ENCODE measurements around the gene TPPP3. TPM values are rescaled to one million over a fixed set of nuclear protein-coding genes. Genes with fewer than 3 reads are reported as not detected.
A peak's percentile ranks its signal among the peaks of the same experiment; 100 is the strongest.

TPPP3 gene
- total and polyA plus RNA-seq, 9 of the 15 experiments (the other 6 are each of a cell fraction or from before 2014, with no cell fraction given): 0.13 to 0.50 (median 0.36) TPM; not detected in 2

DNA sequence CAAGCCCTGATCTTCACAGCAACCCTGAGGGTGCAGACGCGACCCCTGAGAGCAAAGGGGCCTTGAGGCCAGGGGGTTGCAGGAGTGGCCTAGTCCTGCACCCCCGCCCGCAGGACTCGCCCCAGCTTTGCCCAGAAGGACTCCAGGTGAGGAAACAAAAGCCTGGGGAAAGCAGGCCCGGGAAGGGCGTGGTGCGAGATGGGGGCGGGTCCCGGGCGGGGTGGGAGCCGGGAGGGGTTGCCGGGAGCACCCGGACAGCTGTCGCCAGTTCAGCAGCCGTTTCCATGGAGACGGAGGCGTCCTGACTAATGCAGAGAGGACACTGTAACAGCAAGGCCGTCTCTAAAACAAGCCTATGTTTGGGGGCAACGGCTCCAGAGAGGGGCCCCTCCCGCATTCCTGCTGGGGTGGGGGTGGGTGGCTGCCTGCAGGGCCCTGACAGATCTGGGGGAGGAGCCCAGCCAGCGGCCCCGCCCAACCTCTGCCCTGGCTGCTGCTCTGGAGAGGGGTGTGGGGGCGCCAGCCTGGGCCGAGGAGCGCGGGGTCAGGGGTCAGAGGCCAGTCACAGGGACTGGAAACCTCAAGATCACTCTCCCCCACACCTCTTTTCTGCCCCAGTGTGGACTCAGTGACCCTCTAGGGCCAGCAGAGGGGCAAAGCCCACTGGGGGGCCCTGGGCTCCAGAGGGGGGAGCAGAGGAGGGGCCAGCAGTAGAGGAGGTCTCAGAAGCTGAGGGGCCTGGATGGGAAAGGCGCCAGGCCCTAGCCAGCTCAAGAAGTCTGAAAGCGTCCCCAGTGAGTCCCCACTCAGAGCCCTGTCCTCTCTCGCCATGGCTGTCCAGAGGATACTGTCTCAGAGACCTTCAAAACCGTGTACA lies 3.1 kb upstream of the TPPP3 start (continued):
- TF ChIP-seq, protein P1, sequence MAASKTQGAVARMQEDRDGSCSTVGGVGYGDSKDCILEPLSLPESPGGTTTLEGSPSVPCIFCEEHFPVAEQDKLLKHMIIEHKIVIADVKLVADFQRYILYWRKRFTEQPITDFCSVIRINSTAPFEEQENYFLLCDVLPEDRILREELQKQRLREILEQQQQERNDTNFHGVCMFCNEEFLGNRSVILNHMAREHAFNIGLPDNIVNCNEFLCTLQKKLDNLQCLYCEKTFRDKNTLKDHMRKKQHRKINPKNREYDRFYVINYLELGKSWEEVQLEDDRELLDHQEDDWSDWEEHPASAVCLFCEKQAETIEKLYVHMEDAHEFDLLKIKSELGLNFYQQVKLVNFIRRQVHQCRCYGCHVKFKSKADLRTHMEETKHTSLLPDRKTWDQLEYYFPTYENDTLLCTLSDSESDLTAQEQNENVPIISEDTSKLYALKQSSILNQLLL (CRISPR knock-in tag; IDR thresholded peaks at IDR 0.05; ENCODE audit: borderline replicate concordance): no peak
- peak; percentile 19; the same call in 1 of the 2 replicates for TF ChIP-seq CBFA2T3 (IDR thresholded peaks at IDR 0.05)
- peak; percentile 59 for TF ChIP-seq ZFX (CRISPR knock-in tag; IDR thresholded peaks at IDR 0.05)
- TF ChIP-seq CHD2 (IDR thresholded peaks at IDR 0.05; ENCODE audit: low read depth, low read length): peak; percentile 30
- TF ChIP-seq HOMEZ (CRISPR knock-in tag; IDR thresholded peaks at IDR 0.05): no peak
- no peak for TF ChIP-seq HMGXB4 (CRISPR knock-in tag; IDR thresholded peaks at IDR 0.05)
- TF ChIP-seq TRIM25 (IDR thresholded peaks at IDR 0.05; ENCODE audit: borderline replicate concordance): no peak
- no peak for TF ChIP-seq LARP7 (IDR thresholded peaks at IDR 0.05)
- TF ChIP-seq BMI1 (IDR thresholded peaks at IDR 0.05; ENCODE audit: low read length): peak; percentile 69
- peak in 1 of 2 experiments; percentile 58; a peak in 1 of 4 replicates for TF ChIP-seq HDAC1 (IDR thresholded peaks at IDR 0.05)
- no peak for TF ChIP-seq ZFP36 (IDR thresholded peaks at IDR 0.05; ENCODE audit: low read depth, low read length, partially characterized antibody)
- peak; percentile 68; the same call in 1 of the 2 replicates for TF ChIP-seq MYNN (IDR thresholded peaks at IDR 0.05)
- TF ChIP-seq MYNN (CRISPR knock-in tag; IDR thresholded peaks at IDR 0.05): no peak
- TF ChIP-seq, protein P2, sequence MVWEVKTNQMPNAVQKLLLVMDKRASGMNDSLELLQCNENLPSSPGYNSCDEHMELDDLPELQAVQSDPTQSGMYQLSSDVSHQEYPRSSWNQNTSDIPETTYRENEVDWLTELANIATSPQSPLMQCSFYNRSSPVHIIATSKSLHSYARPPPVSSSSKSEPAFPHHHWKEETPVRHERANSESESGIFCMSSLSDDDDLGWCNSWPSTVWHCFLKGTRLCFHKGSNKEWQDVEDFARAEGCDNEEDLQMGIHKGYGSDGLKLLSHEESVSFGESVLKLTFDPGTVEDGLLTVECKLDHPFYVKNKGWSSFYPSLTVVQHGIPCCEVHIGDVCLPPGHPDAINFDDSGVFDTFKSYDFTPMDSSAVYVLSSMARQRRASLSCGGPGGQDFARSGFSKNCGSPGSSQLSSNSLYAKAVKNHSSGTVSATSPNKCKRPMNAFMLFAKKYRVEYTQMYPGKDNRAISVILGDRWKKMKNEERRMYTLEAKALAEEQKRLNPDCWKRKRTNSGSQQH (CRISPR knock-in tag; IDR thresholded peaks at IDR 0.05): no peak
- no peak for TF ChIP-seq CSDE1 (IDR thresholded peaks at IDR 0.05)
- peak; percentile 72 for TF ChIP-seq EGR1 (conservative IDR thresholded peaks at IDR 0.05)
- TF ChIP-seq, protein P3, sequence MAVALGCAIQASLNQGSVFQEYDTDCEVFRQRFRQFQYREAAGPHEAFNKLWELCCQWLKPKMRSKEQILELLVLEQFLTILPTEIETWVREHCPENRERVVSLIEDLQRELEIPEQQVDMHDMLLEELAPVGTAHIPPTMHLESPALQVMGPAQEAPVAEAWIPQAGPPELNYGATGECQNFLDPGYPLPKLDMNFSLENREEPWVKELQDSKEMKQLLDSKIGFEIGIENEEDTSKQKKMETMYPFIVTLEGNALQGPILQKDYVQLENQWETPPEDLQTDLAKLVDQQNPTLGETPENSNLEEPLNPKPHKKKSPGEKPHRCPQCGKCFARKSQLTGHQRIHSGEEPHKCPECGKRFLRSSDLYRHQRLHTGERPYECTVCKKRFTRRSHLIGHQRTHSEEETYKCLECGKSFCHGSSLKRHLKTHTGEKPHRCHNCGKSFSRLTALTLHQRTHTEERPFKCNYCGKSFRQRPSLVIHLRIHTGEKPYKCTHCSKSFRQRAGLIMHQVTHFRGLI (CRISPR knock-in tag; IDR thresholded peaks at IDR 0.05): no peak

All from K562 (cell line).